RPMI8226 (cell line): Measurements from ENCODE around the gene DNAH8.

Source experiments
- DNase-seq: peaks from one replicate; pipeline ENCODE4 v3.0.0-alpha.2; 2015

DNAH8 gene

GRCh38 chr6:38976801-38977500 is 261.8 kb downstream of the DNAH8 start:
- no peak for DNase-seq

GRCh38 chr6:38978139-38978704 is 263.1 kb downstream of the DNAH8 start:
- no peak for DNase-seq

GRCh38 chr6:38982470-38982869 is 267.4 kb downstream of the DNAH8 start:
- no peak for DNase-seq

DNA sequence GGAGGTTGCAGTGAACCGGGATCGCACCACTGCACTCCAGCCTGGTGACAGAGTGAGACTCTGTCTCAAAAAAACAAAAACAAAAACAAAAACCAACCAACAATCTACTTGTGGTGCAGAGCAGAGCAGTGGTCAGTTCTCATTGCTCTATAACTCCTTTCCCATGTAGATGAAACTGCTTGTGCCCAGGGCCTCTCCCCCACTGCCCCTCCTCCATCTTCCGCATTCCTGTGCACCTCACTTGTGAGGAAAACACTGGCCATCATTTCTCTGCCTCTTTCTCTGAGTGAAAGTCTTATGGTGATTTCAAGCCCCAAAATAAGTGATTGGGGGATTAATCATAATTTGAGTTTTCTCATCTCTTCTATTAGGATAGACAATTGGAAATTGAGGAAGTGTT is 269.6 kb downstream of the DNAH8 start:
- DNase-seq: no peak

- DNase-seq: no peak
Observed at GRCh38 chr6:38985839-38986238, 270.7 kb downstream of the DNAH8 start.

DNA sequence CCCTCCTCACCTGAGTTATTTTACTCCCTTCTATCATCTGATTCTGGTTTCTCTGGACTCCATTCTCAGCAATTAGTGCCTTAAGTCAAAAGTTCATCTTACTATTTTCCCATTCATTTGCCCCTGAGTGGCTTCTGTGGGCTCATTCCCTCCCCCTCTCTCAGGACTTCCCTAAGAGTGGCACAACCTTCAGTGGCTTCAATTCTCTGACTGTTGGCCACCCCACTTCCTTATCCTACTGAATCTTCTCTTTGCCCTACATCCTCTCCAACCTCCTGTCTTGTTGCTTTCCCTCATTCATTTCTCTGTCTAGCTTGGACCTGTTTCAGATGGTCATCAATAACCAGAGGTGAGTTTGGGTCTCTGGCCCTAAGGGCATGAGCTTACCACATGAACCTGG is 272.4 kb downstream of the DNAH8 start:
- DNase-seq: no peak

- no peak for DNase-seq
Observed at GRCh38 chr6:38988736-38989449, 273.8 kb downstream of the DNAH8 start.

DNA sequence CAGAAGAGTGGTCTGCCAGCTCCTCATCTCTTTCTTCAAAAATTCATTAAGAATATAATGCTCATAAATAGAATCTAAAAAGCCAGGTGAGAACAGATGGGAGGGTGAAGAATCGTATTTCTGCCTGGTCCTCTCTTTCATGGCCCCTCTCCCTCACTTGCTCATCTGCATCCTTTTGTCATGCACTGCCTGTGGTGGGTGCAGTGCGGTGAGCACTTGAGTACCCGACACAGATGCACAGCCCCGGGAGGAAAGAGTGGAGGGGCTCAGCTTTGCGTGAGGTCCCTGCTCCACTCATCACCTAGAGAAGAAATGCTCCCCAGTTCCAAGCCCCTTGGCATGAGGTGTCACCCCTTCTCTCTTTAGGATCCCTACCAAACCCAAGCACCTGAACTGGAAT is 275.4 kb downstream of the DNAH8 start:
- no peak for DNase-seq

DNA sequence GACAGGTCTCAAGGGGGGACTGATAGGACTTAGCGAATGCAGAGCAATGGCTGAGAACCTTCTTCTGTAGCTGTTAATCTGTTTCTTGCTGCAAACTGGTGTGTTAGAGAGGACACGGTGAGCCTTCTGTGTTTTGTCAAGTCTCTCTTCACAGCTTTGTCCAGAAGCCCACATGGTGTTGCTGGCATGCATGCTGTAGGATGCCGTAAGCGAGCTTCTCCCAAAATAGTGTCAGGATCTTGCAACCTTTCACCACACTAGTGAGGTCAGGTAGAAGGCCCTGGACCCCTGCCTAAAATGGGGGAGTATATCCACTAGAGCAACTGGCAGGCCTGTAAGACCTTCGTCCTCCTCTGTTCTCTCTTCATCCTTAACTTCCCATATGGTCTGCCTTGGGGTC is 281.6 kb downstream of the DNAH8 start:
- no peak for DNase-seq

GRCh38 chr6:38997128-38997761 is 282.1 kb downstream of the DNAH8 start:
- DNase-seq: peak; percentile 5

- no peak for DNase-seq
Observed at GRCh38 chr6:39003072-39003471, 288.0 kb downstream of the DNAH8 start.

GRCh38 chr6:39003492-39003891 is 288.4 kb downstream of the DNAH8 start:
- no peak for DNase-seq

DNA sequence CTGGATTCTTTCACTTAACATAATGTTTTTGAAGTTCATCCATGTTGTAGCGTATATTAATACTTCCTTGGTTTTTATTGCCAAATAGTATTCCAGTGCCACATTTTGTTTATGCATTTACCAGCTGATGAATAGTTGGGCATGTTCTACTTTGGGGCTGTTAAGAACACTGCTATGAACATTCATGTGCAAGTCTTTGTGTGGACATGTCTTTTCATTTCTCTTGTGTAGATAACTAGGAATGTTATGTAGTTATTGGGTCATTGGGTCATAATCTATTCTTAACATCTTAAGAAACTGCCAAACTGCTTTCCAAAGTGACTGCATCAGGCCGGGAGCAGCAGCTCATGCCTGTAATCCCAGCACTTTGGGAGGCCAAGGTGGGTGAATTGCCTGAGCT is 289.7 kb downstream of the DNAH8 start:
- no peak for DNase-seq

- DNase-seq: peak; percentile 66
Observed at GRCh38 chr6:39005774-39006173, 290.7 kb downstream of the DNAH8 start.

GRCh38 chr6:39007575-39007974 is 292.5 kb downstream of the DNAH8 start:
- DNase-seq: no peak

DNA sequence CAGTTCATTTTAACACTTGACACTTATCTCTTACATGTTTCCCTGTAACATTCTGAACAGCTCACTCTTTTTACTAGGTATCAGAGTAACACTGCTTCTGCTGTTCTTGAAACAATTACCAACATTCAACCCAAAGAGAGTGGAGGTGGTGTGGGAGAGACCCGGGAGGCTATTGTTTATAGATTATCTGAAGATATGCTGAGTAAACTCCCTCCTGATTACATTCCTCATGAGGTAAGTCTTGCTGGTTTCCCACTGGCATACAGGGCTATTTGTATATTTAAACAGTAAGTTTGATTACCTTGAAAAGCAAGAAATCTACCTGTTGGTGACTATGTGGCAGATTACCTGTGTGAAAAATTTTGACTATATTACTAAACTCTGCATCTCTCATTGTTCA is 293.6 kb downstream of the DNAH8 start:
- no peak for DNase-seq

DNA sequence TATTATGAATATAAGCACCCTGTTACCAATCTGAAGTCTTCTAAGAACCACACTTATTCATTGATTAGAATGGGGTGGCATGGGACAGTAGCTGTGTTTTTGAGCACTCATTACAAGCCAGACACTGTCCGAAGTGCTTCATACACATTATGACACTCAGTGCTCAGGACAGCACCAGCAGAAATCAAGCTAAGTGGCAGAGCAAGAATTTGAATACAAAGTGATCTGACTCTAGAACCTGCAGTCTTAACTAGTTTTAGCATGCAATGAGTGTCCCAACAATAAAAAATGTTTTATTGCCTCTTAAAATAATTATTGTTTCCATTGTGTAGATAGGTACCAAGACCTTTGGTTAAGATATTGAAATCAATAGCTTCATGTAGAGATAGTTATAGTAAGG is 294.4 kb downstream of the DNAH8 start:
- no peak for DNase-seq

DNA sequence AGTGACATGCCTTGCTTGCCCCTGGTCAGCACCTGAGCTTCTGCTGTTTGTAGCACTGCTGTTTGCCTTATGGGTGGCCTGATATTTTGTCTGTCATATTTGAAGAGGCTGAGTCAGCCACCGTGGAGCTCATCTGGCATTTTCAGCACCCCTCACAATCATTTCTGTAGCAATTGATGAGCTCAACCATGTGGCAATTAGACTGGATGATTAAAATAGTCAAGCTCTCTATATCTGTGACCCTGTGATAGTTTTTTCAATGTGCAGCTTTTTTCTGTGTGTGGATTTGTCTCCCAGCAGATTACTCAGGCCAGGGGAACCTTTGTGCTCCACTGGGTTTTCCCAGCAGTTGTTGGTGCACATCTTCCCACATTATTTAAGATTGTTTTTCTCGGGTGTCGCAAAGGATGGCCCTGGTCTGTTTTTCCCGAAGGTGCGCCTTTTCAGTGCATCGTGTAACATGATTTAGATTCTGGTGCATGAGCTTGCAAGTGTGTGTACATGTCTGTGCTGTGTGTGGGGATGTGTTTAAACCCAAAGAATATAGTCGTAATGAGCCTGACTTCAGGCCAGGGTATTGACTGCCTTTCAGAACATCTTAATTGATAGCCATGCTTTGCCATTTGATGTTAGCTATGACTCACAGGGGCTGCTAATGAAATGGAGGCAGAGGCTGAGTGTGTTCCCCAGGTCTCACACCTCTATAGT is 301.9 kb downstream of the DNAH8 start:
- DNase-seq: no peak

DNA sequence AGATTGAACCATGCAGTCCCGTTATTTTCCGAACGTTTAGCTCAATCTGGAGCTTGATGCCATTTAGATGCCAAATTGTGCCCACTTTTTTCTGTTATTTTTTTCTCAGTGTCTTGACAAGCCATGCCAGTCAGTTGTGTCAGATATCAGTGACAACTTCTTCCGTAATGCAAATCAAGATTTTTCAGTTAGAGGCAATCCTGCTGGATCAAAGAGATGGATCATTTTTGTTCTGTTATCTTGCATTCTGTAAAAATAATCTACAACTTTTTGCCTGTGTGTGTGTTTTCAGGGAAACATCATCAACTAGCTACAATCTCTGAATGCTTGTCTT is 302.4 kb downstream of the DNAH8 start:
- no peak for DNase-seq

GRCh38 chr6:39018103-39018502 is 303.0 kb downstream of the DNAH8 start:
- DNase-seq: no peak

GRCh38 chr6:39020136-39020535 is 305.0 kb downstream of the DNAH8 start:
- DNase-seq: no peak

DNA sequence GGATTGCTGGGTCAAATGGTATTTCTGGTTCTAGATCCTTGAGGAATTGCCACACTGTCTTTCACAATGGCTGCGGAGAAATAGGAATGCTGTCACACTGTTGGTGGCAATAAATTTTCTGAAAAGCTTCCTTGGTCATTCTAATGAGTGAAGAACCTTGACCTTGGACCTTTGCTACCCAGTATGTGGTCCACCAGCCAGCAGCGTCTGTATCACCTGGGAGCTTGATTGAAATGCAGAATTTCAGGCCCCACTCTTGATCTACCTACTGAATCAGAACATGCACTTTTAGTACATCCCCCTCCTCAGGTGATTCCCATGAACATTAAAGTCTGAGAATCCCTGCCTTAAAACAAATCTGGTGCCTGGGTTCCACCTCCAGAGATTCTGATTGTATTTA is 305.9 kb downstream of the DNAH8 start:
- DNase-seq: no peak

GRCh38 chr6:39021779-39022178 is 306.7 kb downstream of the DNAH8 start:
- DNase-seq: no peak
